ENCODE results near the gene PREX1.

Gene PREX1

GRCh38 chr20:48769069-48769983, 58.5 kb downstream of the PREX1 start:
- TF ChIP-seq PPARA (CRISPR knock-in tag; IDR thresholded peaks at IDR 0.05; ENCODE audit: borderline replicate concordance), result no peak
- no peak for TF ChIP-seq TSHZ2 (CRISPR knock-in tag; IDR thresholded peaks at IDR 0.05)
- TF ChIP-seq ZNF565 (CRISPR knock-in tag; conservative IDR thresholded peaks at IDR 0.05; ENCODE audit: low read depth), result no peak
- no peak for TF ChIP-seq TCF4 (CRISPR knock-in tag; IDR thresholded peaks at IDR 0.05; ENCODE audit: borderline replicate concordance)
- no peak for TF ChIP-seq ESRRG (CRISPR knock-in tag; IDR thresholded peaks at IDR 0.05)
- no peak for TF ChIP-seq TOX (CRISPR knock-in tag; IDR thresholded peaks at IDR 0.05; ENCODE audit: borderline replicate concordance)
- TF ChIP-seq BACH2 (CRISPR knock-in tag; IDR thresholded peaks at IDR 0.05; ENCODE audit: borderline replicate concordance), result no peak
- no peak for TF ChIP-seq CSDC2 (CRISPR knock-in tag; IDR thresholded peaks at IDR 0.05)
- no peak for TF ChIP-seq GLIS3 (CRISPR knock-in tag; IDR thresholded peaks at IDR 0.05)
- no peak for TF ChIP-seq OSR1 (CRISPR knock-in tag; IDR thresholded peaks at IDR 0.05)
- TF ChIP-seq SNAI2 (CRISPR knock-in tag; IDR thresholded peaks at IDR 0.05), result no peak
- no peak for TF ChIP-seq PATZ1 (CRISPR knock-in tag; IDR thresholded peaks at IDR 0.05; ENCODE audit: borderline replicate concordance)
- TF ChIP-seq ZNF70 (CRISPR knock-in tag; IDR thresholded peaks at IDR 0.05), result no peak
- ATAC-seq, result no peak

GRCh38 chr20:48766961-48767960, 60.5 kb downstream of the PREX1 start:
- TF ChIP-seq TOX (CRISPR knock-in tag; IDR thresholded peaks at IDR 0.05; ENCODE audit: borderline replicate concordance), result no peak
- no peak for TF ChIP-seq ZNF565 (CRISPR knock-in tag; conservative IDR thresholded peaks at IDR 0.05; ENCODE audit: low read depth)
- TF ChIP-seq SNAI2 (CRISPR knock-in tag; IDR thresholded peaks at IDR 0.05), result no peak
- TF ChIP-seq ZNF70 (CRISPR knock-in tag; IDR thresholded peaks at IDR 0.05), result no peak
- TF ChIP-seq CSDC2 (CRISPR knock-in tag; IDR thresholded peaks at IDR 0.05), result no peak
- no peak for TF ChIP-seq PATZ1 (CRISPR knock-in tag; IDR thresholded peaks at IDR 0.05; ENCODE audit: borderline replicate concordance)
- no peak for TF ChIP-seq OSR1 (CRISPR knock-in tag; IDR thresholded peaks at IDR 0.05)
- no peak for TF ChIP-seq BACH2 (CRISPR knock-in tag; IDR thresholded peaks at IDR 0.05; ENCODE audit: borderline replicate concordance)
- no peak for ATAC-seq

GRCh38 chr20:48766205-48766604, 61.6 kb downstream of the PREX1 start:
- no peak for ATAC-seq
- no peak for TF ChIP-seq TCF4 (CRISPR knock-in tag; IDR thresholded peaks at IDR 0.05; ENCODE audit: borderline replicate concordance)
- no peak for TF ChIP-seq CSRNP3 (CRISPR knock-in tag; IDR thresholded peaks at IDR 0.05)
- no peak for TF ChIP-seq OSR1 (CRISPR knock-in tag; IDR thresholded peaks at IDR 0.05)
- TF ChIP-seq TOX (CRISPR knock-in tag; IDR thresholded peaks at IDR 0.05; ENCODE audit: borderline replicate concordance), result no peak
- no peak for TF ChIP-seq ZNF70 (CRISPR knock-in tag; IDR thresholded peaks at IDR 0.05)
- no peak for TF ChIP-seq RARB (CRISPR knock-in tag; IDR thresholded peaks at IDR 0.05)
- TF ChIP-seq ISL1 (CRISPR knock-in tag; IDR thresholded peaks at IDR 0.05), result no peak
- no peak for TF ChIP-seq ESRRG (CRISPR knock-in tag; IDR thresholded peaks at IDR 0.05)
- TF ChIP-seq SNAI2 (CRISPR knock-in tag; IDR thresholded peaks at IDR 0.05), result no peak
- no peak for TF ChIP-seq CSDC2 (CRISPR knock-in tag; IDR thresholded peaks at IDR 0.05)
- TF ChIP-seq CREB5 (CRISPR knock-in tag; IDR thresholded peaks at IDR 0.05; ENCODE audit: low read depth), result no peak
- no peak for TF ChIP-seq GLIS3 (CRISPR knock-in tag; IDR thresholded peaks at IDR 0.05)
- no peak for TF ChIP-seq PPARA (CRISPR knock-in tag; IDR thresholded peaks at IDR 0.05; ENCODE audit: borderline replicate concordance)
